ENCODE measurements around the gene C1orf210.

- TF ChIP-seq FOXA3 (CRISPR knock-in tag; IDR thresholded peaks at IDR 0.05) (no peak), CTCF (CRISPR knock-in tag; IDR thresholded peaks at IDR 0.05) (no peak), PTBP1 (IDR thresholded peaks at IDR 0.05; ENCODE audit: low read depth, low read length, poor library complexity, severe bottlenecking) (no peak), ZNF703 (CRISPR knock-in tag; IDR thresholded peaks at IDR 0.05; ENCODE audit: borderline replicate concordance) (no peak), MAFK (conservative IDR thresholded peaks at IDR 0.05 in 1 of 2, IDR thresholded peaks at IDR 0.05 in 1 of 2; ENCODE audit: low read length in 2 of 2) (no peak), POLR2A (IDR thresholded peaks at IDR 0.05; ENCODE audit: insufficient read depth in 1 of 2, low read depth in 2 of 2, low read length in 2 of 2) (no peak), E2F5 (CRISPR knock-in tag; conservative IDR thresholded peaks at IDR 0.05) (no peak), POLR2AphosphoS5 (IDR thresholded peaks at IDR 0.05; ENCODE audit: low read depth, low read length) (no peak)
Observed at GRCh38 chr1:43286115-43286514, 734 bp upstream of the C1orf210 start.
